NCI-H345 (cell line): ENCODE measurements around the gene PRM2.

Source experiments
- DNase-seq: peaks from one replicate; lab custom pipeline; 2025; lab: John Stamatoyannopoulos, UW

PRM2 gene

GRCh38 chr16:11260596-11260966 is 15.7 kb downstream of the PRM2 start:
- no peak for DNase-seq

GRCh38 chr16:11259655-11260595 is 16.4 kb downstream of the PRM2 start:
- no peak for DNase-seq

GRCh38 chr16:11258553-11259492 is 17.5 kb downstream of the PRM2 start:
- no peak for DNase-seq

GRCh38 chr16:11257131-11257938 is 18.9 kb downstream of the PRM2 start:
- DNase-seq, result peak; percentile 81

GRCh38 chr16:11256661-11257130 is 19.6 kb downstream of the PRM2 start:
- DNase-seq, result peak; percentile 50

GRCh38 chr16:11255737-11256660 is 20.3 kb downstream of the PRM2 start, which contains the start of gene SOCS1:
TSS of gene SOCS1 (minus strand) at chr16:11256204. CDS start at chr16:11255478, 726 bp downstream.
- DNase-seq, result peak; percentile 86

- peak; percentile 37 for DNase-seq
Observed at GRCh38 chr16:11254913-11255736, 21.2 kb downstream of the PRM2 start.

- DNase-seq, result no peak
Observed at GRCh38 chr16:11253995-11254912, 22.0 kb downstream of the PRM2 start.

GRCh38 chr16:11253009-11253994 is 23.0 kb downstream of the PRM2 start:
- no peak for DNase-seq

- DNase-seq, result no peak
Observed at GRCh38 chr16:11252482-11252931, 23.8 kb downstream of the PRM2 start.

GRCh38 chr16:11251525-11252481 is 24.5 kb downstream of the PRM2 start:
- no peak for DNase-seq

GRCh38 chr16:11250786-11251524 is 25.3 kb downstream of the PRM2 start:
- DNase-seq, result no peak

GRCh38 chr16:11250091-11250785 is 26.0 kb downstream of the PRM2 start:
- DNase-seq, result no peak

- no peak for DNase-seq
Observed at GRCh38 chr16:11249233-11250061, 26.8 kb downstream of the PRM2 start.
